H1 (cell line): ENCODE data around the gene ZMYM3.

ENCODE experiments used
- ATF3 ChIP-seq: IDR thresholded peaks from 2 replicates; pipeline ENCODE4 v1.6.1; 2011; ENCODE audit warnings: low read depth, mild to moderate bottlenecking, low read length; ENCODE audit not compliant: insufficient read depth
- CTCF ChIP-seq, 3 experiments: IDR thresholded peaks; 1 replicate in 2 of 3; 2 replicates in 1 of 3; pipeline versions ENCODE4 v1.5.1 to v1.6.1; 2011; ENCODE audit warnings: low read length in 3 of 3, mild to moderate bottlenecking in 3 of 3, inconsistent platforms in 2 of 3, low read depth in 1 of 3, moderate library complexity in 1 of 3; ENCODE audit not compliant: insufficient read depth in 1 of 3; ENCODE audit errors: control extremely low read depth in 1 of 3
- KDM5A ChIP-seq: fragments of 200-600 bp; IDR thresholded peaks from 2 replicates; pipeline ENCODE4 v1.7.1; 2012; ENCODE audit warnings: mild to moderate bottlenecking, low read length, inconsistent platforms, mixed read lengths
- NRF1 ChIP-seq: IDR thresholded peaks from 2 replicates; pipeline ENCODE4 v1.6.1; 2011; ENCODE audit warnings: mild to moderate bottlenecking, low read depth, low read length, improper control_type of control experiment
- POLR2A ChIP-seq, 2 experiments: IDR thresholded peaks; 1 replicate in 1 of 2; 2 replicates in 1 of 2; pipeline ENCODE4 v1.6.1; 2011; ENCODE audit warnings: low read depth in 2 of 2, low read length in 2 of 2, mild to moderate bottlenecking in 2 of 2; ENCODE audit errors: control extremely low read depth in 1 of 2
- RFX5 ChIP-seq: IDR thresholded peaks from 2 replicates; pipeline ENCODE4 v1.6.1; 2011; ENCODE audit warnings: low read depth, low read length, improper control_type of control experiment, borderline replicate concordance
- TF ChIP-seq, protein P1 (sequence below): IDR thresholded peaks from 2 replicates; pipeline ENCODE4 v1.6.1; 2011; ENCODE audit warnings: low read length, improper control_type of control experiment

- no peak for TF ChIP-seq ATF3
- TF ChIP-seq, protein P1, sequence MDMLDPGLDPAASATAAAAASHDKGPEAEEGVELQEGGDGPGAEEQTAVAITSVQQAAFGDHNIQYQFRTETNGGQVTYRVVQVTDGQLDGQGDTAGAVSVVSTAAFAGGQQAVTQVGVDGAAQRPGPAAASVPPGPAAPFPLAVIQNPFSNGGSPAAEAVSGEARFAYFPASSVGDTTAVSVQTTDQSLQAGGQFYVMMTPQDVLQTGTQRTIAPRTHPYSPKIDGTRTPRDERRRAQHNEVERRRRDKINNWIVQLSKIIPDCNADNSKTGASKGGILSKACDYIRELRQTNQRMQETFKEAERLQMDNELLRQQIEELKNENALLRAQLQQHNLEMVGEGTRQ = no peak
- no peak for TF ChIP-seq RFX5
- TF ChIP-seq CTCF (IDR thresholded peaks at IDR 0.05; ENCODE audit: control extremely low read depth in 1 of 3, insufficient read depth in 1 of 3, low read depth in 1 of 3, low read length in 3 of 3) = peak in 1 of 3 experiments; percentile 3; a peak in 1 of 4 replicates
- no peak for TF ChIP-seq KDM5A
- peak; percentile 36 for TF ChIP-seq NRF1
- TF ChIP-seq POLR2A (IDR thresholded peaks at IDR 0.05; ENCODE audit: control extremely low read depth in 1 of 2, low read depth in 2 of 2, low read length in 2 of 2) = peak; percentile 75 to 96
These were observed 29.6 kb upstream of the ZMYM3 start, which contains the start of gene NONO for GRCh38 chrX:71283403-71284143.
